Measurements from ENCODE around the gene CD99L2. TPM values are rescaled to one million over a fixed set of nuclear protein-coding genes. Genes with fewer than 3 reads are reported as not detected.

Gene CD99L2
- total and polyA plus RNA-seq, 2 donors (not counting 1 experiment from before 2014, with no cell fraction given) = 40.6 to 55.5 TPM

DNA sequence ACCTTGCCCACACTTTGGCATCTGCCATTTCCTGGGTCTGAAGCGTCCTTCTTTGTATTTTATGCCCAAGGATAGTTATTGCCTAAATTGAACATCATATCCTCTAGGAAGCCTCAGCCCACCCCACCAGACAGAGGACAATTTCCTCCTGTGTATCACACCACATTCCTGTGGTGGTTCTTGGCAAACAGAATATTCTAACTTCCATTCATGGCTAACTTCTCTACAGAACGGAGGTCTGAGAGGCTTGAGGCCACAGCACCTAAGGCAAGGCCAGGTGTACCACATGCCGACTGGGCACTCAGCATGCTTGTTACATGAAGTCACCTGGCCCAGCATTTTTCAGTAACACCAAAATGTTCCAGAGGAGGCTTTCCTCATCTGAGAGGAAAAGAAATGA is 42.4 kb downstream of the CD99L2 start:
- Histone ChIP-seq H3K27ac (ENCODE audit: insufficient read depth, low read length) (no peak overlapping the region), H2AFZ (ENCODE audit: low read length) (no peak overlapping the region), H3K9ac (ENCODE audit: insufficient read depth, low read length) (no peak overlapping the region), H3K9me3 (ENCODE audit: control insufficient read depth, insufficient read depth, low read depth, low read length) (no peaks in the 10 kb centered on the region), H3K36me3 (ENCODE audit: control insufficient read depth, insufficient read depth, low read length) (no peaks in the 10 kb centered on the region), H3K4me3 (replicated peaks in 1 of 4; ENCODE audit: control extremely low read depth in 1 of 4, insufficient read depth in 1 of 4, low read depth in 3 of 4, low read length in 4 of 4) (no peak overlapping the region), H3K79me2 (ENCODE audit: control insufficient read depth, insufficient read depth, low read length) (no peaks in the 10 kb centered on the region), H4K20me1 (ENCODE audit: control insufficient read depth, extremely low read depth, insufficient read depth, low read length) (no peaks in the 10 kb centered on the region), H3K27me3 (ENCODE audit: control insufficient read depth, insufficient read depth, low read length) (no peaks in the 10 kb centered on the region), H3K4me1 (ENCODE audit: control insufficient read depth, extremely low read depth, insufficient read depth, low read length) (no peaks in the 10 kb centered on the region), H3K4me2 (ENCODE audit: extremely low read depth, insufficient read depth, low read length) (no peak overlapping the region)
- TF ChIP-seq EZH2 (IDR thresholded peaks at IDR 0.05; ENCODE audit: low read length, missing control alignments) (no peak), CTCF (conservative IDR thresholded peaks at IDR 0.05 in 1 of 2, IDR thresholded peaks at IDR 0.05 in 1 of 2; ENCODE audit: low read depth in 1 of 2, low read length in 2 of 2) (no peak)
- peak in 1 of 2 donors; percentile 71 for DNase-seq (ENCODE audit: low read depth in 2 of 2)

GRCh38 chrX:150854856-150855255 is 43.6 kb downstream of the CD99L2 start:
- no peaks in the 10 kb centered on the region for H4K20me1 ChIP-seq (ENCODE audit: control insufficient read depth, extremely low read depth, insufficient read depth, low read length)
- no peaks in the 10 kb centered on the region for H3K36me3 ChIP-seq (ENCODE audit: control insufficient read depth, insufficient read depth, low read length)
- H2AFZ ChIP-seq (ENCODE audit: low read length) = no peak overlapping the region
- H3K9me3 ChIP-seq (ENCODE audit: control insufficient read depth, insufficient read depth, low read depth, low read length) = no peaks in the 10 kb centered on the region
- H3K4me3 ChIP-seq (replicated peaks in 1 of 4; ENCODE audit: control extremely low read depth in 1 of 4, insufficient read depth in 1 of 4, low read depth in 3 of 4, low read length in 4 of 4) = no peak overlapping the region
- no peaks in the 10 kb centered on the region for H3K79me2 ChIP-seq (ENCODE audit: control insufficient read depth, insufficient read depth, low read length)
- no peak overlapping the region for H3K9ac ChIP-seq (ENCODE audit: insufficient read depth, low read length)
- no peaks in the 10 kb centered on the region for H3K27me3 ChIP-seq (ENCODE audit: control insufficient read depth, insufficient read depth, low read length)
- H3K27ac ChIP-seq (ENCODE audit: insufficient read depth, low read length) = no peak overlapping the region
- no peak overlapping the region for H3K4me2 ChIP-seq (ENCODE audit: extremely low read depth, insufficient read depth, low read length)
- no peak for DNase-seq (ENCODE audit: low read depth in 2 of 2)
- TF ChIP-seq CTCF (conservative IDR thresholded peaks at IDR 0.05 in 1 of 2, IDR thresholded peaks at IDR 0.05 in 1 of 2; ENCODE audit: low read depth in 1 of 2, low read length in 2 of 2) = no peak
- TF ChIP-seq EZH2 (IDR thresholded peaks at IDR 0.05; ENCODE audit: low read length, missing control alignments) = no peak
- H3K4me1 ChIP-seq (ENCODE audit: control insufficient read depth, extremely low read depth, insufficient read depth, low read length) = no peaks in the 10 kb centered on the region

DNA sequence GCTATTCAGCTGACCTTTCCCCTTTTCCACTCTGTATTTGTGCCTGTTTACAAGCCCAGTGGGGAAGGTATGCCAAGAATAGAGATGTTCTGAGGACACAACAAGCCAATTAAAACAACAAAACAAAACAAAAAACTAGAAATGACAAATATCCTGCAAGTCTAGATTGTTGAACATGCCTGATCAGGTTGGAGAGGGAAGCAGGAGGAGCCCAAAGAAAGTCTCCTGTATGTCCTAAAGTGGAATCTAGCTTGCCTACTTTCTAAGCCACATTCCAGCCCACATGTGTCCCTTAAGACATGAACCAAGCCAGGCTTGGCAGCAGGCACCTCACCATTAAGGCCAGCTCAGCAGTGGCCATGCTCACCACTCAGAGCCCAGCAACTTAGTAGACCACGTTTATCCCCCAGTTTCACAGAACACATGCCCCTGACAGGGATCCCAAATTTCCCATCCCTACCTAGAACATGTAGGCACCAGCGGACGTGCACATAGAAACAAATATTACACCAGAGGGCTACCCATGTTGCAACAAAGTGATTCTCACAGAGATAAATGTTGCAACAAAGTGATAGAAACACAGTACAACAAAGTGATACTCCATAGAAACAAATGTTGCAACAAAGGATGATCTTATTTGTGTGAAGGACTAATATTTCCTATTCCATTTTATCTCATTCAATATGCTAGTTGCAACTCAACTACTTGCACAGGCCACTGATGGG is 48.3 kb downstream of the CD99L2 start:
- no peaks in the 10 kb centered on the region for H3K36me3 ChIP-seq (ENCODE audit: control insufficient read depth, insufficient read depth, low read length)
- H3K27ac ChIP-seq (ENCODE audit: insufficient read depth, low read length) = no peak overlapping the region
- no peak for TF ChIP-seq EZH2 (IDR thresholded peaks at IDR 0.05; ENCODE audit: low read length, missing control alignments)
- TF ChIP-seq CTCF (conservative IDR thresholded peaks at IDR 0.05 in 1 of 2, IDR thresholded peaks at IDR 0.05 in 1 of 2; ENCODE audit: low read depth in 1 of 2, low read length in 2 of 2) = no peak
- no peaks in the 10 kb centered on the region for H4K20me1 ChIP-seq (ENCODE audit: control insufficient read depth, extremely low read depth, insufficient read depth, low read length)
- no peaks in the 10 kb centered on the region for H3K9me3 ChIP-seq (ENCODE audit: control insufficient read depth, insufficient read depth, low read depth, low read length)
- no peaks in the 10 kb centered on the region for H3K79me2 ChIP-seq (ENCODE audit: control insufficient read depth, insufficient read depth, low read length)
- H3K9ac ChIP-seq (ENCODE audit: insufficient read depth, low read length) = no peak overlapping the region
- H3K27me3 ChIP-seq (ENCODE audit: control insufficient read depth, insufficient read depth, low read length) = no peaks in the 10 kb centered on the region
- no peaks in the 10 kb centered on the region for H3K4me1 ChIP-seq (ENCODE audit: control insufficient read depth, extremely low read depth, insufficient read depth, low read length)
- DNase-seq (ENCODE audit: low read depth in 2 of 2) = no peak
- no peak overlapping the region for H3K4me2 ChIP-seq (ENCODE audit: extremely low read depth, insufficient read depth, low read length)
- no peak overlapping the region for H3K4me3 ChIP-seq (replicated peaks in 1 of 4; ENCODE audit: control extremely low read depth in 1 of 4, insufficient read depth in 1 of 4, low read depth in 3 of 4, low read length in 4 of 4)
- H2AFZ ChIP-seq (ENCODE audit: low read length) = no peak overlapping the region
